Peyer's patch (tissue), 4 donors: Measurements from ENCODE around the gene GPD2. TPM values are rescaled to one million over a fixed set of nuclear protein-coding genes. Genes with fewer than 3 reads are reported as not detected.

Experiments
- DNase-seq, 3 donors: peaks; one replicate each; pipeline ENCODE4 v3.0.0-alpha.2; 2017 to 2019
- H3K27ac ChIP-seq, 4 donors: fragments of 200-600 bp; sonication (generic); one replicate each; pipeline ENCODE4 v1.5.1; 2016 to 2019
- H3K27me3 ChIP-seq, 2 donors: fragments of 200-600 bp; sonication (generic); one replicate each; pipeline ENCODE4 v1.5.1; 2019
- H3K36me3 ChIP-seq, 3 donors: fragments of 200-600 bp; sonication (generic); one replicate each; pipeline ENCODE4 v1.5.1; 2016 to 2019
- H3K4me1 ChIP-seq, 4 donors: fragments of 200-600 bp; sonication (generic); one replicate each; pipeline ENCODE4 v1.5.1; 2016 to 2019
- H3K4me3 ChIP-seq, 4 donors: fragments of 200-600 bp; sonication (generic); 1 replicate in 3 of 4; 2 replicates in 1 of 4; pipeline ENCODE4 v1.5.1; 2016 to 2019; ENCODE audit warnings: mild to moderate bottlenecking in 1 of 4
- H3K9me3 ChIP-seq, 4 donors: fragments of 200-600 bp; sonication (generic); one replicate each; pipeline ENCODE4 v1.5.1; 2016 to 2019; ENCODE audit warnings: mild to moderate bottlenecking in 1 of 4
- CTCF ChIP-seq, 6 experiments: fragments of 450-650 bp in 4 of 6; fragments of 200-600 bp in 2 of 6; sonication (generic) in 1 of 6; IDR thresholded peaks; one replicate each; pipeline ENCODE4 v1.5.1; 2017 to 2019; ENCODE audit warnings: antibody characterized with exemption in 6 of 6, mild to moderate bottlenecking in 3 of 6, moderate library complexity in 1 of 6
- POLR2A ChIP-seq, 2 donors: fragments of 450-650 bp; IDR thresholded peaks; one replicate each; pipeline ENCODE4 v1.5.1; 2017; ENCODE audit warnings: antibody characterized with exemption in 2 of 2, mild to moderate bottlenecking in 2 of 2, moderate library complexity in 2 of 2
- total RNA-seq, 4 donors: library from RNA; depleted of rRNA; stranded (reverse); fragments of >200 nt; gene quantifications; one replicate each; pipeline ENCODE4 v1.1.0, GENCODE V29; 2016

Gene GPD2
- total RNA-seq, 4 donors from 2014 or later = 50.3 to 125 (median 83.4) TPM

GRCh38 chr2:156411835-156412234, 24.3 kb upstream of the GPD2 start:
- no peaks in the 10 kb centered on the region for H3K9me3 ChIP-seq
- H3K36me3 ChIP-seq = no peaks in the 10 kb centered on the region
- H3K4me3 ChIP-seq = no peak overlapping the region
- H3K27ac ChIP-seq = no peak overlapping the region
- TF ChIP-seq CTCF (IDR thresholded peaks at IDR 0.05) = no peak
- TF ChIP-seq POLR2A (IDR thresholded peaks at IDR 0.05) = no peak
- DNase-seq = no peak
- H3K27me3 ChIP-seq = no peaks in the 10 kb centered on the region
- no peaks in the 10 kb centered on the region for H3K4me1 ChIP-seq

GRCh38 chr2:156421851-156422250, 14.3 kb upstream of the GPD2 start:
- no peak for DNase-seq
- Histone ChIP-seq H3K36me3 (no peaks in the 10 kb centered on the region), H3K4me3 (no peak overlapping the region), H3K4me1 (no peaks in the 10 kb centered on the region), H3K27ac (no peak overlapping the region), H3K27me3 (no peaks in the 10 kb centered on the region), H3K9me3 (no peaks in the 10 kb centered on the region)
- no peak for TF ChIP-seq CTCF (IDR thresholded peaks at IDR 0.05)

- H3K27ac ChIP-seq = no peak overlapping the region
- H3K27me3 ChIP-seq = no peaks in the 10 kb centered on the region
- no peaks in the 10 kb centered on the region for H3K36me3 ChIP-seq
- H3K4me1 ChIP-seq = no peaks in the 10 kb centered on the region
- TF ChIP-seq CTCF (IDR thresholded peaks at IDR 0.05) = no peak
- no peak for TF ChIP-seq POLR2A (IDR thresholded peaks at IDR 0.05)
- H3K4me3 ChIP-seq = no peak overlapping the region
- H3K9me3 ChIP-seq = no peaks in the 10 kb centered on the region
- no peak for DNase-seq
Measured at GRCh38 chr2:156423674-156424282, 12.4 kb upstream of the GPD2 start.

- no peak overlapping the region for H3K4me3 ChIP-seq
- DNase-seq = no peak
- H3K4me1 ChIP-seq = no peaks in the 10 kb centered on the region
- H3K27me3 ChIP-seq = no peaks in the 10 kb centered on the region
- H3K27ac ChIP-seq = no peak overlapping the region
- H3K36me3 ChIP-seq = no peaks in the 10 kb centered on the region
- no peaks in the 10 kb centered on the region for H3K9me3 ChIP-seq
- no peak for TF ChIP-seq POLR2A (IDR thresholded peaks at IDR 0.05)
- no peak for TF ChIP-seq CTCF (IDR thresholded peaks at IDR 0.05)
Measured at GRCh38 chr2:156427074-156427473, 9.1 kb upstream of the GPD2 start.

GRCh38 chr2:156429211-156429610, 7.0 kb upstream of the GPD2 start:
- H3K27ac ChIP-seq = no peak overlapping the region
- H3K27me3 ChIP-seq = no peaks in the 10 kb centered on the region
- TF ChIP-seq CTCF (IDR thresholded peaks at IDR 0.05) (no peak), POLR2A (IDR thresholded peaks at IDR 0.05) (no peak)
- H3K9me3 ChIP-seq = no peaks in the 10 kb centered on the region
- H3K36me3 ChIP-seq = no peaks in the 10 kb centered on the region
- no peaks in the 10 kb centered on the region for H3K4me1 ChIP-seq
- DNase-seq = no peak
- H3K4me3 ChIP-seq = no peak overlapping the region
